GM23338 (cell line): ENCODE data around the gene OSBPL1A. TPM values are rescaled to one million over a fixed set of nuclear protein-coding genes. Genes with fewer than 3 reads are reported as not detected.

Experiments used
- ATAC-seq: fragments of 200-7000 bp; cut with Tn5 transposase; 3 replicates; pipeline ENCODE4 v1.9.1; 2020
- DNase-seq: peaks from one replicate; pipeline ENCODE4 v3.0.0-alpha.2; 2015; ENCODE audit warnings: low spot score
- H2AFZ ChIP-seq: fragments of 200-600 bp; sonication (generic); 2 replicates; pipeline ENCODE4 v1.8.0; 2016; ENCODE audit warnings: antibody characterized with exemption, mild to moderate bottlenecking, moderate library complexity
- H3F3A ChIP-seq: fragments of 200-600 bp; sonication (generic); replicated peaks from 2 replicates; pipeline ENCODE4 v1.8.0; 2017; ENCODE audit warnings: antibody characterized with exemption, mixed run types, low read depth
- H3K27ac ChIP-seq: fragments of 200-600 bp; sonication (generic); 2 replicates; pipeline ENCODE4 v1.6.1; 2016; ENCODE audit warnings: low read depth
- H3K27me3 ChIP-seq: fragments of 200-600 bp; sonication (generic); 2 replicates; pipeline ENCODE4 v1.8.0; 2016; ENCODE audit warnings: mild to moderate bottlenecking, mixed run types, moderate library complexity; ENCODE audit not compliant: insufficient read depth
- H3K36me3 ChIP-seq: fragments of 200-600 bp; sonication (generic); 2 replicates; pipeline ENCODE4 v1.8.0; 2016; ENCODE audit warnings: mild to moderate bottlenecking; ENCODE audit not compliant: insufficient read depth
- H3K4me1 ChIP-seq: fragments of 200-600 bp; sonication (generic); 2 replicates; pipeline ENCODE4 v1.8.0; 2016; ENCODE audit warnings: mild to moderate bottlenecking, moderate library complexity; ENCODE audit not compliant: insufficient read depth
- H3K4me2 ChIP-seq: fragments of 200-600 bp; sonication (generic); 2 replicates; pipeline ENCODE4 v1.7.1; 2017; ENCODE audit warnings: mixed run types
- H3K4me3 ChIP-seq: fragments of 200-600 bp; sonication (generic); 2 replicates; pipeline ENCODE4 v1.6.1; 2016; ENCODE audit warnings: mixed run types
- H3K79me2 ChIP-seq: fragments of 200-600 bp; sonication (generic); replicated peaks from 2 replicates; pipeline ENCODE4 v1.8.0; 2017; ENCODE audit warnings: mild to moderate bottlenecking; ENCODE audit not compliant: insufficient read depth
- H3K9me2 ChIP-seq: fragments of 200-600 bp; sonication (generic); 2 replicates; pipeline ENCODE4 v1.8.0; 2017; ENCODE audit not compliant: insufficient read depth
- H4K20me1 ChIP-seq: fragments of 200-600 bp; sonication (generic); replicated peaks from 2 replicates; pipeline ENCODE4 v1.8.0; 2017; ENCODE audit warnings: mild to moderate bottlenecking; ENCODE audit not compliant: insufficient read depth
- H3K27ac Mint-ChIP-seq: 2 replicates; pipeline ENCODE4 v1.8.0; 2020; ENCODE audit warnings: inconsistent platforms, mild to moderate bottlenecking, moderate library complexity, mixed read lengths
- H3K27me3 Mint-ChIP-seq: 3 replicates; pipeline ENCODE4 v1.8.0; 2022; ENCODE audit warnings: low read depth, mild to moderate bottlenecking, moderate library complexity, mixed read lengths, inconsistent platforms; ENCODE audit not compliant: insufficient read depth, poor library complexity
- H3K36me3 Mint-ChIP-seq: 3 replicates; pipeline ENCODE4 v1.8.0; 2021; ENCODE audit warnings: low read depth, mild to moderate bottlenecking, inconsistent platforms, moderate library complexity, mixed read lengths
- H3K4me1 Mint-ChIP-seq: 3 replicates; pipeline ENCODE4 v1.8.0; 2020; ENCODE audit warnings: mild to moderate bottlenecking, inconsistent platforms, mixed read lengths
- H3K4me3 Mint-ChIP-seq: 3 replicates; pipeline ENCODE4 v1.8.0; 2021; ENCODE audit warnings: moderate library complexity, mild to moderate bottlenecking, inconsistent platforms, mixed read lengths
- H3K9me3 Mint-ChIP-seq: 3 replicates; pipeline ENCODE4 v1.8.0; 2020; ENCODE audit warnings: moderate library complexity, mild to moderate bottlenecking, inconsistent platforms, mixed read lengths
- CTCF ChIP-seq, 2 experiments: fragments of 200-600 bp in 1 of 2; sonication (generic) in 1 of 2; conservative IDR thresholded peaks; 2 replicates each; pipeline versions ENCODE4 v1.5.1 to v1.6.1; 2016 to 2017; ENCODE audit warnings: antibody characterized with exemption in 2 of 2, low read depth in 2 of 2, mild to moderate bottlenecking in 2 of 2, moderate library complexity in 1 of 2
- EZH2 ChIP-seq: fragments of 200-600 bp; sonication (generic); IDR thresholded peaks from one replicate; pipeline ENCODE4 v1.8.0; 2017; ENCODE audit warnings: antibody characterized with exemption, mild to moderate bottlenecking, low read depth; ENCODE audit not compliant: unreplicated experiment
- EZH2phosphoT487 ChIP-seq: fragments of 200-600 bp; sonication (generic); IDR thresholded peaks from one replicate; pipeline ENCODE4 v1.8.1; 2018; ENCODE audit warnings: antibody characterized with exemption; ENCODE audit not compliant: unreplicated experiment
- POLR2AphosphoS5 ChIP-seq: IDR thresholded peaks from 2 replicates; pipeline ENCODE4 v1.6.1; 2016; ENCODE audit warnings: antibody characterized with exemption, low read depth
- REST ChIP-seq: IDR thresholded peaks from one replicate; pipeline ENCODE4 v1.6.1; 2018; ENCODE audit warnings: antibody characterized with exemption; ENCODE audit not compliant: unreplicated experiment
- STAT1 ChIP-seq: IDR thresholded peaks from one replicate; pipeline ENCODE4 v1.6.1; 2016; ENCODE audit warnings: antibody characterized with exemption; ENCODE audit not compliant: unreplicated experiment
- ZNF114 ChIP-seq: fragments of 250-450 bp; sonication (Bioruptor Pico); IDR thresholded peaks from 2 replicates; pipeline ENCODE4 v1.5.0; 2020; ENCODE audit warnings: mild to moderate bottlenecking, moderate library complexity
- ZNF331 ChIP-seq: fragments of 250-450 bp; sonication (Bioruptor Pico); IDR thresholded peaks from 2 replicates; pipeline ENCODE4 v1.5.0; 2020; ENCODE audit warnings: low read depth, mild to moderate bottlenecking, moderate library complexity
- ZNF462 ChIP-seq: fragments of 250-450 bp; sonication (Bioruptor Pico); IDR thresholded peaks from 2 replicates; pipeline ENCODE4 v1.5.0; 2020; ENCODE audit warnings: mild to moderate bottlenecking, moderate library complexity
- polyA plus RNA-seq: library from polyadenylated mRNA; unstranded; fragments of >200 nt; fragmentation: Nextera tagmentation; extraction: Ambion mirVana; gene quantifications from 2 replicates; pipeline ENCODE4 v1.2.1, GENCODE V29; 2016
- total RNA-seq: library from RNA; depleted of rRNA; stranded (reverse); fragments of >200 nt; shearing (Covaris generic); gene quantifications from 2 replicates; pipeline ENCODE4 v1.2.3, GENCODE V29; 2014

The OSBPL1A gene
- total and polyA plus RNA-seq, 2 experiments from 2014 or later, result 55.6 to 71.4 TPM

- ATAC-seq (no peak), DNase-seq (no peak)
- Histone ChIP-seq H3F3A (no peaks in the 10 kb centered on the region), H3K9me2 (no peaks in the 10 kb centered on the region), H3K4me3 (no peak overlapping the region), H3K4me2 (no peak overlapping the region), H4K20me1 (0 out of 2 replicates have a peak, but pooled peaks cover 11% of the 10 kb centered on the region), H3K27ac (no peak overlapping the region), H3K36me3 (peaks cover 7% of the 10 kb centered on the region; the same call in 1 of the 2 replicates), H3K4me1 (peaks cover 19% of the 10 kb centered on the region), H3K79me2 (peaks cover 26% of the 10 kb centered on the region), H3K27me3 (no peaks in the 10 kb centered on the region), H2AFZ (no peak overlapping the region)
- H3K27ac Mint-ChIP-seq, result no peak overlapping the region
- no peak overlapping the region for H3K4me3 Mint-ChIP-seq
- TF ChIP-seq STAT1 (no peak), REST (no peak), ZNF462 (CRISPR knock-in tag) (no peak), POLR2AphosphoS5 (no peak), EZH2 (no peak), ZNF114 (CRISPR knock-in tag) (no peak), ZNF331 (no peak), CTCF (conservative IDR thresholded peaks at IDR 0.05; ENCODE audit: low read depth in 2 of 2) (no peak), EZH2phosphoT487 (no peak)
- H3K4me1 Mint-ChIP-seq, result peaks cover 24% of the 10 kb centered on the region
- peaks cover 45% of the 10 kb centered on the region for H3K36me3 Mint-ChIP-seq
- H3K9me3 Mint-ChIP-seq, result no peaks in the 10 kb centered on the region; the same call in 2 of the 3 replicates
- peaks cover 3% of the 10 kb centered on the region for H3K27me3 Mint-ChIP-seq
These were observed 159.2 kb downstream of the OSBPL1A start for GRCh38 chr18:24238387-24238786.
